A549 (cell line): Measurements from ENCODE around the gene PGGHG. TPM values are rescaled to one million over a fixed set of nuclear protein-coding genes. Genes with fewer than 3 reads are reported as not detected.

Source experiments
- ATAC-seq, 2 experiments: fragments of 200-7000 bp in 1 of 2; fragments of >200 bp in 1 of 2; cut with Nextera tagmentation in 1 of 2; cut with Tn5 transposase in 1 of 2; 3 replicates each; pipeline versions ENCODE4 v1.8.0 to v1.9.1; 2018 to 2020; ENCODE audit warnings: mild to moderate bottlenecking in 1 of 2, moderate library complexity in 1 of 2
- CTCF ChIA-PET: fragments of 300-600 bp; sonication (Branson Sonifier 250); formaldehyde crosslinking; extraction: SDS; loops from one replicate; lab custom pipeline; 2021; ENCODE audit warnings: antibody characterized with exemption, inconsistent platforms; lab: Yijun Ruan, JAX
- POLR2A ChIA-PET: fragments of 350-600 bp; formaldehyde crosslinking; extraction: SDS; loops from one replicate; lab custom pipeline; 2021; ENCODE audit warnings: antibody characterized with exemption, inconsistent platforms; lab: Yijun Ruan, JAX
- DNase-seq, 2 experiments: peaks; one replicate each; pipeline versions ENCODE4 v3.0.0 to v3.0.0-alpha.2; 2011 to 2016; ENCODE audit warnings: low read depth in 1 of 2, low spot score in 1 of 2
- FAIRE-seq: peaks from 2 replicates; lab custom pipeline; 2011; peaks lifted over from hg19 to GRCh38; lab: Jason Lieb, UNC
- H3K27ac ChIP-seq, 2 experiments: fragments of >200 bp; sonication (Bioruptor Twin); formaldehyde crosslinking; 3 replicates each; pipeline ENCODE4 v1.5.1; 2016 to 2017
- H3K4me1 ChIP-seq: fragments of >200 bp; sonication (Bioruptor Twin); formaldehyde crosslinking; 3 replicates; pipeline ENCODE4 v1.6.1; 2016
- H3K4me2 ChIP-seq: fragments of >200 bp; sonication (Bioruptor Twin); formaldehyde crosslinking; 3 replicates; pipeline ENCODE4 v1.6.1; 2016
- H3K4me3 ChIP-seq: fragments of >200 bp; sonication (Bioruptor Twin); formaldehyde crosslinking; 3 replicates; pipeline ENCODE4 v1.5.1; 2016
- H3K9me3 ChIP-seq: fragments of >200 bp; sonication (Bioruptor Twin); formaldehyde crosslinking; 3 replicates; pipeline ENCODE4 v1.6.1; 2016
- BHLHE40 ChIP-seq: IDR thresholded peaks from 2 replicates; pipeline ENCODE4 v1.6.1; 2012; ENCODE audit warnings: low read depth, low read length, inconsistent platforms
- CBX2 ChIP-seq: fragments of 200-600 bp; sonication (generic); IDR thresholded peaks from 2 replicates; pipeline ENCODE4 v1.6.1; 2016; ENCODE audit warnings: low read depth, mild to moderate bottlenecking, borderline replicate concordance
- CBX8 ChIP-seq: fragments of 200-600 bp; sonication (generic); IDR thresholded peaks from 2 replicates; pipeline ENCODE4 v1.6.1; 2016
- CEBPB ChIP-seq, 2 experiments: fragments of >200 bp in 1 of 2; sonication (Bioruptor Twin) in 1 of 2; formaldehyde crosslinking in 1 of 2; IDR thresholded peaks; 2 replicates each; pipeline ENCODE4 v1.6.1; 2012 to 2016
- CHD2 ChIP-seq: fragments of 150-350 bp; IDR thresholded peaks from 2 replicates; pipeline ENCODE4 v1.6.1; 2014; ENCODE audit warnings: low read length; ENCODE audit not compliant: partially characterized antibody
- EHF ChIP-seq: fragments of 250-450 bp; sonication (Bioruptor Pico); IDR thresholded peaks from 2 replicates; pipeline ENCODE4 v1.5.0; 2020; ENCODE audit warnings: mild to moderate bottlenecking
- EHMT2 ChIP-seq: fragments of 200-600 bp; sonication (generic); IDR thresholded peaks from 2 replicates; pipeline ENCODE4 v1.6.1; 2016; ENCODE audit warnings: antibody characterized with exemption, low read depth, mild to moderate bottlenecking, moderate library complexity
- EP300 ChIP-seq, 2 experiments: fragments of >200 bp; sonication (Bioruptor Twin); formaldehyde crosslinking; IDR thresholded peaks; 2 replicates in 1 of 2; 3 replicates in 1 of 2; pipeline ENCODE4 v1.6.1; 2016 to 2017
- ESRRA ChIP-seq: fragments of 150-350 bp; IDR thresholded peaks from 2 replicates; pipeline ENCODE4 v1.6.1; 2014; ENCODE audit warnings: mild to moderate bottlenecking, low read length, borderline replicate concordance
- FOXS1 ChIP-seq: fragments of 250-450 bp; sonication (Bioruptor Pico); IDR thresholded peaks from 2 replicates; pipeline ENCODE4 v1.5.0; 2020; ENCODE audit warnings: mild to moderate bottlenecking, moderate library complexity
- HEYL ChIP-seq: fragments of 250-450 bp; sonication (Bioruptor Pico); IDR thresholded peaks from 2 replicates; pipeline ENCODE4 v1.8.0; 2021; ENCODE audit warnings: mild to moderate bottlenecking, moderate library complexity
- HOXB13 ChIP-seq: fragments of 250-450 bp; sonication (Bioruptor Pico); IDR thresholded peaks from 2 replicates; pipeline ENCODE4 v1.5.0; 2020; ENCODE audit warnings: low read depth, mild to moderate bottlenecking, moderate library complexity
- HOXB5 ChIP-seq: fragments of 250-450 bp; sonication (Bioruptor Pico); IDR thresholded peaks from 2 replicates; pipeline ENCODE4 v1.5.0; 2020; ENCODE audit warnings: mild to moderate bottlenecking, moderate library complexity
- JUN ChIP-seq, 2 experiments: fragments of >200 bp; sonication (Bioruptor Twin); formaldehyde crosslinking; IDR thresholded peaks; 2 replicates in 1 of 2; 3 replicates in 1 of 2; pipeline ENCODE4 v1.6.1; 2016 to 2017
- MAZ ChIP-seq: fragments of 150-350 bp; IDR thresholded peaks from 2 replicates; pipeline ENCODE4 v1.6.1; 2014; ENCODE audit warnings: antibody characterized with exemption, low read depth, low read length, borderline replicate concordance
- NPAS2 ChIP-seq: fragments of 250-450 bp; sonication (Bioruptor Pico); IDR thresholded peaks from 2 replicates; pipeline ENCODE4 v1.8.0; 2022; ENCODE audit warnings: mild to moderate bottlenecking, moderate library complexity, borderline replicate concordance
- RCOR1 ChIP-seq: fragments of 150-350 bp; IDR thresholded peaks from 2 replicates; pipeline ENCODE4 v1.6.1; 2014; ENCODE audit warnings: antibody characterized with exemption, low read length, low read depth
- RFX5 ChIP-seq: fragments of 450-650 bp; IDR thresholded peaks from 2 replicates; pipeline ENCODE4 v1.7.1; 2014; ENCODE audit warnings: antibody characterized with exemption, mild to moderate bottlenecking, moderate library complexity
- SREBF2 ChIP-seq: fragments of 450-650 bp; IDR thresholded peaks from 2 replicates; pipeline ENCODE4 v1.6.1; 2014; ENCODE audit warnings: mild to moderate bottlenecking, moderate library complexity
- TP53 ChIP-seq: fragments of 250-450 bp; sonication (Bioruptor Pico); IDR thresholded peaks from 2 replicates; pipeline ENCODE4 v1.5.0; 2021; ENCODE audit warnings: mild to moderate bottlenecking, moderate library complexity
- ZFP36 ChIP-seq: fragments of 450-650 bp; IDR thresholded peaks from 2 replicates; pipeline ENCODE4 v1.6.1; 2014; ENCODE audit warnings: borderline replicate concordance; ENCODE audit not compliant: partially characterized antibody
- ZSCAN20 ChIP-seq: fragments of 250-450 bp; sonication (Bioruptor Pico); IDR thresholded peaks from 2 replicates; pipeline ENCODE4 v1.8.0; 2022; ENCODE audit warnings: mild to moderate bottlenecking, moderate library complexity
- WGBS: methylation state at CpG from one replicate; pipeline ENCODE4 v1.1.6; 2017; ENCODE audit errors: missing lambda C conversion rate; 5-methylcytosine and 5-hydroxymethylcytosine counted together
- polyA plus RNA-seq, 4 experiments: library from polyadenylated mRNA; depleted of rRNA in 3 of 4; stranded (reverse); fragments of >200 nt; fragmentation: RNase III in 1 of 4; extraction: RNeasy Plus Mini Kit Qiagen cat#74134 plus additional on column Dnase treatment in 1 of 4; gene quantifications; 2 replicates in 3 of 4; 3 replicates in 1 of 4; pipeline ENCODE4 v1.2.3, GENCODE V29; 2011 to 2017
- TF ChIP-seq, protein P1 (sequence below): fragments of 150-350 bp; IDR thresholded peaks from 2 replicates; pipeline ENCODE4 v1.6.1; 2014; ENCODE audit warnings: low read depth, mild to moderate bottlenecking, low read length

PGGHG gene
- polyA plus RNA-seq, 2 of the 4 experiments (the other 2 are of a cell fraction) = 7.2 to 19.5 TPM

DNA sequence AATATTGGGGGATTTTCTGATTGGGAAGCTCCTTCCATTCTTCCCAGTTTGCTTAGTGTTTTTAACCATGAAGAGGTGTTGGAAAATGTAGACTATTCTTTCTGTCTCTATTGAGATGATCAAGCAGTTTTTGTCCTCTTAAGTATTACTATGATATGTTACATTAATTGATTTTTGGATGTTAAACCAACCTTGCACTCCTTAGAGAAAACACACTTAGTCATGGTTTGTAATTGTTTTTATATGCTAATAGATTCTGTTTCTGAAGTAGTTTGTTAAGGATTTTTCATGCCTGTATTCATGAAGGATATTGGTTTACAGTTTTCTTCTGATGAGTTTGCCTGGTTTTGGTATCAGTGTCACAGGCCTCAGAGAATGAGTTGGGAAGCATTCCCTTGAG, 12.7 kb upstream of the PGGHG start:
- CTCF ChIA-PET = interaction anchor here (1.2 to 3.0 kb wide), 2 partner anchors 22 to 26 kb away, joined by 3 to 13 read pairs; no protein-coding TSS in a partner anchor
- no peak overlapping the region for H3K27ac ChIP-seq
- H3K9me3 ChIP-seq = no peaks in the 10 kb centered on the region; the same call in 2 of the 3 replicates
- POLR2A ChIA-PET = no interaction called here
- TF ChIP-seq MAZ = no peak
- TF ChIP-seq EP300 (IDR thresholded peaks at IDR 0.05) = no peak
- no peak for TF ChIP-seq RCOR1
- no peak for TF ChIP-seq CBX8
- no peak for TF ChIP-seq SREBF2
- TF ChIP-seq, all 56 proteins: peak for 0
- peaks cover 12% of the 10 kb centered on the region; the same call in 1 of the 3 replicates for H3K4me1 ChIP-seq
- ATAC-seq (no peak), FAIRE-seq (no peak), DNase-seq (no peak)
- no peak overlapping the region for H3K4me2 ChIP-seq
- H3K4me3 ChIP-seq = no peak overlapping the region

DNA sequence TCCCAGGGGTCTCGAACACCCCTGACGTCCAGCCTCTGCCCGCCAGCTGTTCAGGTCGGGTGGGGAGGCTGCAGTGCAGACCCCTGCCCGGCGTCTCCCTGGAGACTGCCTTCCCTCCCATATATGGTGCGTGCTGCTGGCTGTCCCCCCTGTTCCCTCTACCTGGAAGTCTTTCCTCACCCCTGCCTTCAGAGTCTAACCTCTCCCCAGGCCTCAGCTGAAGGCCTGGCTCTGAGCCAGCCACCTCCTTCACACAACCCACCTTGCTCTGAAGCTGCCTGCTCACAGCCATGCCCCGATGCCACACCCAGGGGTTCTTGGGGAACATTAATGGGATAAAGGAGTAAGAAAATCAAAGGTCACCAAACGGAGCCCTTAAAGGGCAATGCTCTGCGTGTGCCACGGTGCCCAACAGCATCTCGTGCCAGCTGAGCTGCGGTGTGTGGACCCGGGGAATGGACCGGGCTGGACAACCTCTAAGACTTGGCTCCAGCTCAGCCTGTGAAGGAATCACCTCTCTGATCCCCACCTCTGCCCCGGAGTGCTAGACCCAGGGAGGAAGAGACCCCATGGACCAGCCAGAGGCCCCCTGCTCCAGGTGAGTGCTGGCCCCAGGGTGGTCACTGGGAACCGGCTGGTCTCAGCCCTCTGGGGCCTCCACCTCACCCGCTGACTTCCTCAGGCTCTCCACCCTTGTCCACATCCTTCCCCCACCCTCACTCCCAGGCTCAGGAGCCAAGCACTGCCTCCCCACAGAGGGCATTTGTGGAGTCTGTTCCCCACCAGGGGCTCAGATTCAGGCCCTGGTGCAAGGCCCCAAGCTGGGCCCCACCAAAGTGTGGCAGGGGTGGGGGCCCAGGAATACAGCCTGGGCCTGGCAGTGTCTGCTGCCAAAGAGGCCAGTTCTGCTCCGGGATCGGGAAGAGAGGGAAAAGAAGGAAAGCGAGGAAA, 10.7 kb upstream of the PGGHG start, which contains the start of gene NLRP6:
Gene NLRP6, plus strand, starts transcription at position 407 of the 951 bp plus-strand sequence. Its CDS starts 163 bp downstream, at position 570.
- 75% methylated on average over 21 of the region's 21 CpGs for WGBS
- ChIA-PET CTCF (interaction anchor here (1.1 to 3.1 kb wide), 3 partner anchors 19 to 99 kb away, joined by 3 to 12 read pairs (median 3); no protein-coding TSS in a partner anchor), POLR2A (no interaction called here)
- ATAC-seq (no peak), DNase-seq (no peak), FAIRE-seq (no peak)
- TF ChIP-seq HOXB13 (CRISPR knock-in tag) = no peak
- no peak for TF ChIP-seq HEYL
- TF ChIP-seq ESRRA = no peak
- TF ChIP-seq CEBPB (IDR thresholded peaks at IDR 0.05) = no peak
- no peak for TF ChIP-seq EHMT2
- TF ChIP-seq, protein P1, sequence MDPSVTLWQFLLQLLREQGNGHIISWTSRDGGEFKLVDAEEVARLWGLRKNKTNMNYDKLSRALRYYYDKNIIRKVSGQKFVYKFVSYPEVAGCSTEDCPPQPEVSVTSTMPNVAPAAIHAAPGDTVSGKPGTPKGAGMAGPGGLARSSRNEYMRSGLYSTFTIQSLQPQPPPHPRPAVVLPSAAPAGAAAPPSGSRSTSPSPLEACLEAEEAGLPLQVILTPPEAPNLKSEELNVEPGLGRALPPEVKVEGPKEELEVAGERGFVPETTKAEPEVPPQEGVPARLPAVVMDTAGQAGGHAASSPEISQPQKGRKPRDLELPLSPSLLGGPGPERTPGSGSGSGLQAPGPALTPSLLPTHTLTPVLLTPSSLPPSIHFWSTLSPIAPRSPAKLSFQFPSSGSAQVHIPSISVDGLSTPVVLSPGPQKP = no peak
- no peak for TF ChIP-seq EHF (CRISPR knock-in tag)
- no peak for TF ChIP-seq HOXB5 (CRISPR knock-in tag)
- no peak for TF ChIP-seq BHLHE40
- no peak for TF ChIP-seq JUN (IDR thresholded peaks at IDR 0.05)
- no peak for TF ChIP-seq RFX5
- TF ChIP-seq TP53 (CRISPR knock-in tag) = no peak
- no peak for TF ChIP-seq FOXS1 (CRISPR knock-in tag)
- no peak for TF ChIP-seq CHD2
- TF ChIP-seq NPAS2 (CRISPR knock-in tag) = no peak
- no peak for TF ChIP-seq ZSCAN20 (CRISPR knock-in tag)
- no peak for TF ChIP-seq SREBF2
- TF ChIP-seq ZFP36 = no peak
- TF ChIP-seq CBX2 = no peak
- no peak within 1 kb of the TSS for H3K4me3 ChIP-seq
- peaks cover 14% of the 10 kb centered on the region; the same call in 1 of the 3 replicates for H3K4me1 ChIP-seq
- H3K27ac ChIP-seq = no peak within 1 kb of the TSS
- no peaks in the 10 kb centered on the region; the same call in 2 of the 3 replicates for H3K9me3 ChIP-seq
- no peak within 1 kb of the TSS for H3K4me2 ChIP-seq
